Anterior cingulate cortex (tissue), 58 donors: Measurements from ENCODE around the gene ANO10.
"Not testable (repeated sequence)": the region's sequence is repeated elsewhere in the genome, so short reads cannot be mapped to it uniquely, and the experiment has no call there.

Source experiments
- DNase-seq, 58 donors: peaks; one replicate each; lab custom pipeline; 2025; lab: John Stamatoyannopoulos, UW

Gene ANO10, protein sequence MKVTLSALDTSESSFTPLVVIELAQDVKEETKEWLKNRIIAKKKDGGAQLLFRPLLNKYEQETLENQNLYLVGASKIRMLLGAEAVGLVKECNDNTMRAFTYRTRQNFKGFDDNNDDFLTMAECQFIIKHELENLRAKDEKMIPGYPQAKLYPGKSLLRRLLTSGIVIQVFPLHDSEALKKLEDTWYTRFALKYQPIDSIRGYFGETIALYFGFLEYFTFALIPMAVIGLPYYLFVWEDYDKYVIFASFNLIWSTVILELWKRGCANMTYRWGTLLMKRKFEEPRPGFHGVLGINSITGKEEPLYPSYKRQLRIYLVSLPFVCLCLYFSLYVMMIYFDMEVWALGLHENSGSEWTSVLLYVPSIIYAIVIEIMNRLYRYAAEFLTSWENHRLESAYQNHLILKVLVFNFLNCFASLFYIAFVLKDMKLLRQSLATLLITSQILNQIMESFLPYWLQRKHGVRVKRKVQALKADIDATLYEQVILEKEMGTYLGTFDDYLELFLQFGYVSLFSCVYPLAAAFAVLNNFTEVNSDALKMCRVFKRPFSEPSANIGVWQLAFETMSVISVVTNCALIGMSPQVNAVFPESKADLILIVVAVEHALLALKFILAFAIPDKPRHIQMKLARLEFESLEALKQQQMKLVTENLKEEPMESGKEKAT

DNA sequence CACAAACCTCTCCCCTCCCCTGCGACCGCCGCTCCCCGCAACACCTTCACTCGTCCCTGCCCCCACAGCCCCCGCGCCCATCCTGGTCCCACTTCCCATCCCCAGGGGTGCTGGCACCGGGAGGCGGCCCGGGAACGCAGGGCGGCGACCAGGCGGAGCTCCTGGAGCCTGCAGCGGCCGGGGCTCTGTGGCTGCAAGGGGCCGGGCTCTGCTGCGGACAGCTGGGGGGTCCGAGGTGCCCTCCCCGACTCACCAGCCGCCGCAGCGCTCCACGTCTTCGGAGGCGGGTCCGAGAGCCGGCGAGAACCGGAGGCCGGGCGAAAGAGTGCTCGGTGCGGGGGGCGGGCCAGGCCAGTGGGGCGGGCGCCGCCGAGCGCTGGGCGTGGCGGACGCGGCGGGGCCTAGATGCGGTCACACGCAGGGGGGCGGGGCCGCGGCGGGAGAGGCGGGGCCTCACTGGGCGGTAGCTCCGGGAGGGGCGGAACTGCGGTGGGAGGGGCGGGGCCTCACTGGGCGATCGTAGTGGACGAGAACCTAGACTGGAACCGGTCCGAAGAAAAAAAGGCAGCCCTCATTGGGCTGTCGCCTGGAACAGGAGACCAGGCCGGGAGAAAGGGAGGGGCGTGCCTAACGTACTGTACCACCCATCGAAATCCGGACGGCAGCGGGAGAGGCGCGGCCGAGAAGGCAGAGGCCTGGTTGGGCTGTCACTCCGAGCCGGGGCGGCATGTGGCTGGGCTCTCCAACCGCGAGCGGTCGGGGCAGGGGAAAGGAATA, at the start of gene ANO10:
Gene ANO10 (minus strand): TSS at position 356 of the 777 bp plus-strand sequence. CDS start 16,159 bp downstream, outside the sequence.
- DNase-seq: peak; percentile 74 to 99 (median 97)

DNA sequence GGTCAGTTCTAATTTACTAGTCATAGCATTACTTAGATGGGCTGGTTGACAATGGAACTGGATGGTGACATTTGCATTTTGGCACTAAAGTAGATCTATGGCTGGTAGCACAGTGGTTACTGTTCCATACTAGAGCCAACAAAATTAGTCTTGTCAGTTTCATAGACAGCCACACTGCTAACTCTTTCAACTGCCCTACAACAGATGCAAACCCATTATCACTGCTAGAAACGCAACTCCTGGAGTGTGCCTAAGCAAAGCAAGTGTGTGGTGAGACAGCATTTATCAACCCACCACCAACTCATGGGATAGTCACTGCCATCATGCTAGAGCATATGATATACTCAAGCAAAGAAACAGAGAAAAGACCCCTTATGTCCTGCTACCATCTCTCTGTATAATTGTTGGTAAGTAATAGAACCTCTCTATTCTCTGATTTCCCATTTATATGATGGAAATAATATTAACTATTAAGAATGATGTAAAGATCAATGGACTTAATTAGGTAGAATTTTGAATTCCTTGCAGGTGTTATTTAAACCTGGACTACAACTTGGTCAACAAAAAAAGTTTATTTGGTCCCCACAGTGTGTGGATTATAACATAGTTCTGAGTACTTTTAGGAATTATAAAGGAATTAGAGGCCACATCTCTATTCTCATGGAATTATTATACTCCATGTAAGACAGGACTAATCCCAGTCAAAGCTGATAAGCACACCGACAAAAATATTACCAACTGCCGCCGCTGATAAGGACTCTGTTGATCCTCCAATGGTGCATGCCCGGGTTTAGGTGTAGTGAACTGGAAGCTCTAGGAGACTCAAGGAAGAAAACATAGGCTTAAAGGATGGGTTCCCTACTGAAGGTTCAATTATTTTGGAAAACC, 49.1 kb upstream of the ANO10 start:
- no peak for DNase-seq

DNA sequence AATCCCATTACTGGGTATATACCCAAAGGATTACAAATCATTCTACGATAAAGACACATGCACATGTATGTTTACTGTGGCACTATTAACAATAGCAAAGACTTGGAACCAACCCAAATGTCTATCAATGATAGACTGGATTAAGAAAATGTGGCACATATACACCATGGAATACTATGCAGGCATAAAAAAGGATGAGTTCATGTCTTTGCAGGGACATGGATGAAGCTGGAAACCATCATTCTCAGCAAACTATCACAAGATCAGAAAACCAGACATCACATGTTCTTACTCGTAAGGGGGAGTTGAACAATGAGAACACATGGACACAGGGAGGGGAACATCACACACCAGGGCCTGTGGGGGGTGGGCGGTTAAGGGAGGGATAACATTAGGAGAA, 43.2 kb upstream of the ANO10 start:
- DNase-seq: not testable (repeated sequence)

DNA sequence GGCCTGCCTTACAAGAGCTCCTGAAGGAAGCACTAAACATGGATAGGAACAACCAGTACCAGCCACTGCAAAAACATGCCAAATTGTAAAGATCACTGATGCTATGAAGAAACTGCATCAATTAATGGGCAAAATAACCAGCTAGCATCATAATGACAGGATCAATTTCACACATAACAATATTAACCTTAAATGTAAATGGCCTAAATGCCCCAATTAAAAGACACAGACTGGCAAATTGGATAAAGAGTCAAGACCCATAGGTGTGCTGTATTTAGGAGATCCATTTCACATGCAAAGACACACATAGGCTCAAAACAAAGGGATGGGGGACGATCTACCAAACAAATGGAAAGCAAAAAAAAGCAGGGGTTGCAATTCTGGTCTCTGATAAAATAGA, 39.6 kb upstream of the ANO10 start:
- DNase-seq: not testable (repeated sequence)

DNA sequence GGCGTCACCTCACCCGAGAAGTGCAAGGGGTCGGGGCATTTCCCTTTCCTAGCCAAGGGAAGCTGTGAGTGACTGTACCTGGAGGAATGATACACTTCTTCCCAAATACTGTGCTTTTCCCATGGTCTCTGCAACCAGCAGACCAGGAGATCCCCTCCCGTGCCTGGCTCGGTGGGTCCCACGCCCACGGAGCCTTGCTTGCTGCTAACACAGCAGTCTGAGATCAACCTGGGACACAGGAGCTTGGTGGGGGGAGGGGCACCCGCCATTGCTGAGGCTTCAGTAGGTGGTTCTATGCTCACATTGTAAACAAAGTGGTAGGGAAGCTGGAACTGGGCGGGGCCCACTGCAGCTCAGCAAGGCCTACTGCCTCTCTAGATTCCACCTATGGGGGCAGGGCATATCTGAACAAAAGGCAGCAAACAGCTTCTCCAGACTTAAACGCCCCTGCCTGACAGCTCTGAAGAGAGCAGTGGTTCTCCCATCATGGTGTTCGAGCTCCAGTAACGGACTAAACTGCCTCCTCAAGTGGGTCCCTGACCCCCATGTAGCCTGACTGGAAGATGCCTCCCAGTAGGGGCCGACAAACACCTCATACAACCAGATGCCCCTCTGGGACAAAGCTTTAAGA, 37.6 kb upstream of the ANO10 start:
- DNase-seq: no peak

DNA sequence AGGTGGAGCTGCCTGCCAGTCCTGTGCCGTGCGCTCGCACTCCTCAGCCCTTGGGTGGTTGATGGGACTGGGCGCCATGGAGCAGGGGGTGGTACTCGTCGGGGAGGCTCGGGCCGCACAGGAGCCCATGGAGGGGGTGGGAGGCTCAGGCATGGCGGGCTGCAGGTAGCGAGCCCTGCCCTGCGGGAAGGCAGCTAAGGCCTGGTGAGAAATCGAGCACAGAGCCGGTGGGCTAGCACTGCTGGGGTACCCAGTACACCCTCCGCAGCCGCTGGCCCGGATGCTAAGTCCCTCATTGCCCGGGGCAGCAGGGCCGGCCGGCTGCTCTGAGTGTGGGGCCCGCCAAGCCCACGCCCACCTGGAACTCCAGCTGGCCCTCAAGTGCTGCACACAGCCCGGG, 34.6 kb upstream of the ANO10 start:
- not testable (repeated sequence) for DNase-seq

DNA sequence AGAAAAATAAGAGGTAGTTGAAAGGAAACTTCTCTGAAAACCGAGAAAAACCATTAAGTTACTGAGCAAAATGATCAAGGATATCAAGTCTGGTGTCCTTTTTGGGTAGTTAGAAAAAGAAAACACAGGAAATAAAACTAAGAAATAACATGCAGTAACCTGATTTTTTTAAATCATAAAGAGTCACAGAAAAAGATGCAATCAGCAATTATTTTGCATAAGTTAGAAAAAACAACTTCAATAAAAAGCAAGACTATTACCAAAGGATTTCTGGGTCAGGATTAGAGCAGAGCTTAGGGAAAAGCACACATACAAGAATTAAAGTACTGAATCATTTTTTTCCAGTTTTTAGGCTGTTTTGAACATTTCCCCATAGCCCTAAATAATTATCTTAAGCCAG, 28.5 kb upstream of the ANO10 start:
- no peak for DNase-seq

DNA sequence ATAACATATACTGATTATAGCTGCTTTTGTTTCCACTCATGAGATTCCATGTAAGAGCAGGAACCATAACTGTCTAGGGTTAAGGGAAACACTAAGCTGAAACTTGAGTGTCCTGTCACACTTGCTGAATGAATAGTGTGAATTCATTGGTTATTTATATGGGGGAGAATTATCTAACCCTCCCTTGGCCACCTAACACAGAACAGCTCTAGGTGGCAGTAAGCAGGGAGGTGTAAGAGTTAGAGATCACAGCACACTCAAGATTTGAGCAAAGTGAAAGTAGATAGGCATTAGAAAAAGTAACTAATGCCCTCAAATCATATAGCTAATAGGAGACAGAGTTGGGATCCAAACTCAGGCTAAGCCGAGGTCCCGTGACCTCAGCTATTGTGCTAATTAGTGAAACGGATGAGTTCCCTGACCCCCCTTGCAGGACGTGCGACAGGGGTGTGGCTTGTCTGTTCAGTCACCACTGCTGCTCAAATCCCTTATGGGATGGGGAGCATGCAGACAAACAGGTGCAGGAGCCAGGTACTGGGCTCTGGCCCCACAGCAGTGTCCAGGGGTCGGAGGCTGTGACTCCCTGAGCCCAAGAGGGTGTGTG, 27.7 kb upstream of the ANO10 start:
- DNase-seq: no peak

DNA sequence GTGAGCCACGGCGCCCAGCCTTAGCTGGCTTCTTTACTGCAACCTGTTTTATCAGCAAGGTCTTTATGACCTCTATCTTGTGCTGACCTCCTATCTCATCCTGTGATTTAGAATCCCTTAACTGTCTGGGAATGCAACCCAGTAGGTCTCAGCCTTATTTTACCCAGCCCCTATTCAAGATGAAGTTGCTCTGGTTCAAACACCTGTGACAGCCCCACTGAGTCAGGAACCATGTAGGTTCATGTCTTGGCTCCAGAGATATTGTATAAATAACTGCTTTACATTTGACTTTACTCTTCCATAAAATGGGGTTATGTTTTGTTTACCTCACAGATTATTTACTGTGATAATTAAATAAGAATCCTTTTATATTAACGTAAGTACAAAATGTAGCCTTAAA, 27.1 kb upstream of the ANO10 start:
- DNase-seq: no peak

DNA sequence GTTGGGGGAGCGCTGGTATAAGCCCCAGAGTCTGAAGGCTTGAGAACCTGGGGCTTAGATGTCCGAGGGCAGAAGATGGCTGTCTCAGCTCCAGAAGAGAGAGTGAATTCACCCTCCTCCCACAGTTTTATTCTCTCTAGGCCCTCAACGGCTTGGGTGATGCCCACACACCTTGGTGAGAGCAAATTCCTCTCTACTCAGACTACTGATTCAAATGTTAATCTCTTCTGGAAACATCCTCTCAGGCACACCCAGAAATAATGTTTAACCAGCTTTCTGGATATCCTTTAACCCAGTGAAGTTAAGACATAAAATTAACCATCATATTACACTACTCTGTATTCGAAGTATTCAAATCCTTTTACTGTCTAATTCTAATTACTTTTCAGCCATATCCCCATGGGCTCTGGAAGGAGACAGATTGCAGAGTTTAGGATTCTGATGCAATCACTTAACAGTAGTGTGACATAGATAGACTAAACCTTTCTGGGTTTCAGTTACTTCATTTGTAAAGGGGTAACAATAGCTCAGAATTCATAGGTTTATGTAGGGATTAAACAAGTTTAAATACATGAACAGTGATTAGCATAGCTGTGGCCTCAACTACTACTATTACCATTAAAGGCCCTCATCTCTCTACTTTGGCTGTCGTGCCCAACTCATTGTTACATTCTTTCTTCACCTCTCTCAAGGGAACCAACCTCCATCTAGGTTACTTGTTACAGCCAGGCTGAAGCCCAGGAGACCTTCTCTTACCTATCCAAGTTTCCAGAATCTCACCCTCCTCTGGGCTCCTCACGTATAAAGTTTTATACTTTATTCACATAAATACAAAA, 25.7 kb upstream of the ANO10 start:
- DNase-seq: no peak

DNA sequence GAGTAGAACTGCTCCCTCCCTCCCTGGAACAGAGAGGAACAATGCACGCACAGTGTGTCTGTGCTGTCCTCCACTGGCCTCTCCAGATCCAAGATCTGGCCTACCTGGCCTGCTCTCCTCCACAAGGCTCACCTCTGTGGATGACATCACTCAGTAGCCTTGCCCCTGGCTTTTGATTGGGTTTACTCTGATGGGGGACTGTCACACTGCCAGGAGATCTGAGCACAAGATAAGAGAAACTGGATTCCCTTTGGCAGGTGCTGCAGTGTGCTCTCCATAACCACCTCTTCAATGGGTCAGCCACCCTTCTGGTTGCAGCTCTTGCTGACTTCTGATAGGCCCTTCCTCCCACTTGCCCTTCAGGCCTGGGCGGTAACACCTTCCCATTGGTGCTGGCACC, 22.6 kb upstream of the ANO10 start:
- no peak for DNase-seq

DNA sequence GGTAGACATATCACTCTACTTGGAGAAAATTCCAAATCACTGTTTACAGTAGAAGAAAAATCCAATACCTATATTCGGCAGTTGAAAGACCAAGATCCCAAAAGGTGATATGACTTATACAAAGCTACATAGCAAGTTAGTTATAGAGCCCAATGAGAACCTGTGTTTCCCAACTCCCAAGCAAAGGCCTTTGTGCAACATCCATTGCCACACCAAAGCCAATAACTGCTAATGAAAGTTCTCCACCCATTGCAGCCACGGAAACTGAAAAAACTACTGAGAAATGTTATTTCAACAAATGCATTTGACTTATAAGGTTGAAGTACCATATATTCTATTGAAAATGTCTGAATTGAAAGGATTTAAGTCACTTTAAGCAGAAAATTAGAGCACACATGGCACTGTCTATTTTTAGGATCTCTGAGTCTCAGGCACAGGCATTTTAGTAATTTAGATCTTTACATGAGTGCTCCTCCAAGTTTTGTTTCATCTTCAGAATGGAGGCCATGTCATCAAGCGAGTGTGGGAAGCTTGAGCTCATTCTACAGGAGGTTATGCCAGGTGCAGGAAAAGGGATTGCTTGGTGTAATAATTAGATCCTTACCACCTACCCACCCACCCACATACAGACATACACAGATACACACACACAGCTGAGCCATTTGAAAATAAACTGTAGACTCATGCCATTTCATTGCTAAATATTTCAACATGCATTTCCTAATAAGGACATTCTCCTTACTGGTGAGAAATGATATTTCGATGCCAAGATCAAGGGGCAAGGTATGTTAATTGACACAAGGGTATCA, 19.7 kb upstream of the ANO10 start:
- DNase-seq: peak in 3 of 58 donors; percentile 4 to 17 (median 14)

DNA sequence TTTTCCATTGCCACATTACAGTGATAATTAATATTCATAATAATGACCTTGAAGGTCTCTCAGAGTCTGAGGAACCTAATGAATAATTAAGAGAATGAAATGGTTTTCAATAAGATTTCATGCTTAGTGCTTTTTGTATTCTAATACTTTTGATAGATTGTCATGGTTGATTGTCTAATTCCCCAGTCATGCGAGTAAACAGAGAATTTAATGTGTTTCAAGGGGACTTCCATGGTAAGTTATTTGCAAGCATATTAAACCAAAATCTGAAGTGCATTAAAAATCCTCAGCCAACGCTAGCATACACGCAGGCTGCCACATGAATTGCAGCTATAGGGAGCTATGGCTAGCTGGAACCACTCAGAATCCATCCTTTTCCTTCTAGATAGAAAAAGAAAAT, 18.9 kb upstream of the ANO10 start:
- no peak for DNase-seq

DNA sequence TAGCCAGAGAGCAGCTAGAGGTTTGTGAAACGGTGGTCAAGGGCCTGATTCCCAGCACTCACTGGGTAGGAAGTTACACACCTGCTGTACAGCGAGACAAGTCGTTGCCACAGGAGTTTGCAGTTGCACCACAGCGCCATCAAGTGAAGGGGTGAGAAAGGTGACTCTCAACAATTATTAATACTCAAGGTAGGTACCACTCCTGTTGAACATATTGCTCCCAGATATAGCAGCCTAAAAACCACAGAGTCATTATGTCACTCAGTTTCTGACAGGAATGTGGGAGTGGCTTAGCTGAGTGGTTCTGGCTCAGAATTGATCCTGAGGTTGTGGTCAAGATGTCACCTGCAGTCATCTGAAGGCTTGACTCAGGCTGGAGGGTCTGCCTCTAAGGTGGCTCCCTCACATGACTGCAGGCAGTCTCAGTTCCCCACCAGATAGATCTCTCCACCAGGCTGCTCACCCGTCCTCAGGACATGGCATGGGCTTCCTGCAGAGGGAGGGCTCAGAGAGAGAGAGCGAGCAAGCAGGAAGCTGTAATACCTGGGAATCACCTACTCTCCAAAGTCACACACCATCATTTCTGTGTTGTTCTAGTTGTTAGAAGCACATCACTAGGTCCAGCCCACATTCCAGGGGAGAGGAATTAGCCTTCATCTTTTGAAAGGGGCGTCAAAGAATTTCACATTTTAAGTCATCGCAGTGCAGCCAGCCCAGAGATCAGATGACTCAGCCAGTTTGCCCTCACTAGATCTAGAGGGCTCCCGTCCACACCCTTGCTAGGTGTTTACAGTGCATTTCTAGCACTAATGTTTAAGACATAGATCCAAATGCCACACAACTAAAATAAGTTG, 17.0 kb upstream of the ANO10 start:
- no peak for DNase-seq

DNA sequence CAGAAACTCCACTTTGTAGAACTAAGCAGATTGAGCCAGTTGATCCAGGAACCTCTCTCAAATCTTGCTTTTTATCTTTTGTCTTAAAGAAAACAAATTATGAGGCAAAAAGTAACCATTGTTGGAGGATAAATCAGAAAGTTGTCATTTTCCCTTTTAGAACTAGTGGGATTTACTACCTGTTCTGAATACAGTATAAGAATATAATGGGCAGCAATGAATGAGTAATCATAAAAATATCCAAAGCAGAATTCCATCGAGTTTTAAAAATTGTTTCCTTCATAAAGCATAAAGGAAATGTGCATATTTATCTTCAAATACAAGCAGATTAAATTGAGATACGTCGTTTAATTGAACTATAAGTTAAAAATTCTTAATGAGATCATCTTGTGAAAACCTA, 15.9 kb upstream of the ANO10 start:
- DNase-seq: no peak

DNA sequence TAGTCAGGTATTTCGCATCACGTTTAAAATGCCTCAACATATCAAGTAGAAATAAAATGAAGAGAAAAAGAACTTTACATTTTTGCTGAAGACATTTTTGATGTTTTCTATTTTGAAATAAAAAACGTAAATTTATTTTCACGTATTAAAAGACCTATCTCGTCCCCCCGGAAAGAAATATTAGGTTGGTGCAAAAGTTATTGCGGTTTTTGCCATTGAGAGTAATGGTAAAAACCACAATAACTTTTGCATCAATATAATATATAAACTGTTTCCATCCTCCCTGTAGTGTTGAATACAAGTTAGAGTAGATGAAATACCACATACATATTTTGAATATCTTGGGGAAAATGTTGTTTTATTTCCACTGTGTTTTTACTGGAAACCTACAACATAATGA, 11.2 kb upstream of the ANO10 start:
- no peak for DNase-seq
